Measurements from ENCODE around the gene SCGB2B2. TPM values are rescaled to one million over a fixed set of nuclear protein-coding genes. Genes with fewer than 3 reads are reported as not detected.
A peak's percentile ranks its signal among the peaks of the same experiment; 100 is the strongest.

The SCGB2B2 gene
- total RNA-seq, 1 donor from 2014 or later, result 1.3 TPM

GRCh38 chr19:34639491-34640085 is 37.4 kb downstream of the SCGB2B2 start:
- ATAC-seq (peak; percentile 62), DNase-seq (ENCODE audit: low spot score) (peak; percentile 65)

GRCh38 chr19:34633802-34634201 is 43.2 kb downstream of the SCGB2B2 start:
- DNase-seq (ENCODE audit: low spot score) (no peak), ATAC-seq (no peak)
- intact Hi-C loops (cut with DNase I), result no loop called here

More at GRCh38 chr19:34639491-34640085, 37.4 kb downstream of the SCGB2B2 start:
- intact Hi-C loops (cut with DNase I), result loop anchor here (5.0 kb wide), 1 partner anchor 73 kb away; no protein-coding TSS in a partner anchor

Other genes starting within 250 kb of the SCGB2B2 start
- 84.0 TPM for gene UBA2, start 248.8 kb downstream of the SCGB2B2 start, total RNA-seq
- gene WTIP, start 195.4 kb downstream of the SCGB2B2 start, total RNA-seq, result 50.1 TPM
- gene ZNF302, start 519 bp upstream of the SCGB2B2 start, total RNA-seq, result 46.3 TPM
- 17.4 TPM for gene ZNF181, start 57.1 kb upstream of the SCGB2B2 start, total RNA-seq
- gene ZNF599, start 96.1 kb upstream of the SCGB2B2 start, total RNA-seq, result 10.0 TPM
- 6.2 TPM for gene ZNF30, start 249.7 kb upstream of the SCGB2B2 start, total RNA-seq

All from sciatic nerve (tissue), 2 donors.